PC-9 (cell line): ENCODE results near the gene C1orf105. TPM values are rescaled to one million over a fixed set of nuclear protein-coding genes. Genes with fewer than 3 reads are reported as not detected.

ENCODE experiments used
- BruUV-seq: library from RNA; stranded (reverse); fragments of 400-500 nt; replicated peaks from 2 replicates; lab custom pipeline; 2021; lab: Mats Ljungman, UMichigan
- CTCF ChIA-PET: fragments of 300-600 bp; sonication (Branson Sonifier 250); formaldehyde crosslinking; loops from one replicate; lab custom pipeline; 2022; ENCODE audit warnings: antibody characterized with exemption; lab: Charles Lee
- POLR2A ChIA-PET: fragments of 300-600 bp; sonication (Branson Sonifier 250); formaldehyde crosslinking; loops from one replicate; lab custom pipeline; 2022; ENCODE audit warnings: antibody characterized with exemption; ENCODE audit not compliant: unreplicated experiment; lab: Charles Lee
- DNase-seq, 2 experiments: peaks; one replicate each; pipeline versions ENCODE4 v3.0.0 to v3.0.0-alpha.2; 2015 to 2022; ENCODE audit warnings: mixed read lengths in 1 of 2
- H2AFZ ChIP-seq: fragments of 200-600 bp; sonication (generic); 2 replicates; pipeline ENCODE4 v1.8.1; 2017; ENCODE audit warnings: antibody characterized with exemption
- H3F3A ChIP-seq: fragments of 200-600 bp; sonication (generic); 2 replicates; pipeline ENCODE4 v1.8.1; 2017; ENCODE audit warnings: antibody characterized with exemption, mild to moderate bottlenecking, low read depth; ENCODE audit not compliant: insufficient read depth
- H3K27ac ChIP-seq: fragments of 200-600 bp; sonication (generic); 2 replicates; pipeline ENCODE4 v1.6.1; 2016; ENCODE audit warnings: mixed run types
- H3K27me3 ChIP-seq: fragments of 200-600 bp; sonication (generic); 2 replicates; pipeline ENCODE4 v1.6.1; 2016; ENCODE audit warnings: low read depth, mixed run types; ENCODE audit not compliant: insufficient read depth
- H3K36me3 ChIP-seq: fragments of 200-600 bp; sonication (generic); 2 replicates; pipeline ENCODE4 v1.6.1; 2016; ENCODE audit warnings: low read depth, mixed run types
- H3K4me1 ChIP-seq: fragments of 200-600 bp; sonication (generic); replicated peaks from 2 replicates; pipeline ENCODE4 v1.6.1; 2016; ENCODE audit warnings: mixed run types; ENCODE audit not compliant: insufficient read depth
- H3K4me2 ChIP-seq: fragments of 200-600 bp; sonication (generic); 2 replicates; pipeline ENCODE4 v1.6.1; 2017; ENCODE audit warnings: mixed run types
- H3K4me3 ChIP-seq: fragments of 200-600 bp; sonication (generic); 2 replicates; pipeline ENCODE4 v1.6.1; 2016; ENCODE audit warnings: mixed run types
- H3K79me2 ChIP-seq: fragments of 200-600 bp; sonication (generic); 2 replicates; pipeline ENCODE4 v1.6.1; 2017; ENCODE audit warnings: low read depth, mixed run types
- H3K9me2 ChIP-seq: fragments of 200-600 bp; sonication (generic); 2 replicates; pipeline ENCODE4 v1.8.1; 2017; ENCODE audit warnings: mild to moderate bottlenecking; ENCODE audit not compliant: insufficient read depth
- H3K9me3 ChIP-seq: fragments of 200-600 bp; sonication (generic); 2 replicates; pipeline ENCODE4 v1.8.1; 2016; ENCODE audit warnings: low read depth; ENCODE audit not compliant: insufficient read depth
- H4K20me1 ChIP-seq: fragments of 200-600 bp; sonication (generic); 2 replicates; pipeline ENCODE4 v1.8.1; 2017; ENCODE audit not compliant: insufficient read depth
- EZH2 ChIP-seq: fragments of 200-600 bp; sonication (generic); IDR thresholded peaks from 2 replicates; pipeline ENCODE4 v1.8.0; 2017; ENCODE audit warnings: antibody characterized with exemption, low read depth
- intact Hi-C: fragments of 100-400 bp; cut with micrococcal nuclease; formaldehyde crosslinking; loops from one replicate; pipeline ENCODE4 v1.10.0; 2022; ENCODE audit not compliant: unreplicated experiment
- total RNA-seq: library from RNA; stranded (reverse); gene quantifications from 2 replicates; pipeline ENCODE4 v1.2.3, GENCODE V29; 2021
- TF ChIP-seq, protein P1 (sequence below): fragments of 200-600 bp; sonication (generic); conservative IDR thresholded peaks from 2 replicates; pipeline ENCODE4 v1.6.1; 2017; ENCODE audit warnings: mixed run types, antibody characterized with exemption, mild to moderate bottlenecking, moderate library complexity

Gene C1orf105
- total RNA-seq, 1 experiment from 2014 or later = not detected

DNA sequence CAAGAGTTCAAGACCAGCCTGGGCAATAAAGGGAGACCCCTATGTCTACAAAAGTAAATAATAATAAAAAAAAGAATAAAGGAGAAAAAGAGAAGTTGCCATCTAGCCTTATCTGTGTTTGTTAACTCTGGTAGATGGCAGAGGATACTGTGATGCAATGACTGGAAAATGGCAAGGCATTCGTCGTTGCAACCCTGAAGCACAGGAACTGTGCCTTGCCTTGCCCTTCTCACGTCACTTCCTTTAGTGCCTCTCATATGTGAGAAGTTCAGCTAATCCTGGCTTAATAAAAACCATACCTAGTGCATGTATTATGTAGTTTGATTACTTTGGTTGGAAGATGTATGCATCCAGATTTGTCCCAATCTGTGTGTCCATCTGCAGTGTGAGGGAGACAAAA lies 49.2 kb downstream of the C1orf105 start:
- Histone ChIP-seq H4K20me1 (no peaks in the 10 kb centered on the region), H3K4me3 (no peak overlapping the region), H3K9me3 (no peaks in the 10 kb centered on the region), H3K27ac (no peak overlapping the region), H3K27me3 (no peaks in the 10 kb centered on the region), H3K4me1 (peaks cover 16% of the 10 kb centered on the region), H3K4me2 (no peak overlapping the region), H3K36me3 (no peaks in the 10 kb centered on the region), H3K9me2 (no peaks in the 10 kb centered on the region), H2AFZ (no peak overlapping the region), H3F3A (no peaks in the 10 kb centered on the region), H3K79me2 (no peaks in the 10 kb centered on the region)
- intact Hi-C loops = no loop called here
- TF ChIP-seq EZH2 = no peak
- no peak for DNase-seq
- CTCF ChIA-PET = no interaction called here
- BruUV-seq = no TSS peak
- POLR2A ChIA-PET = no interaction called here

DNA sequence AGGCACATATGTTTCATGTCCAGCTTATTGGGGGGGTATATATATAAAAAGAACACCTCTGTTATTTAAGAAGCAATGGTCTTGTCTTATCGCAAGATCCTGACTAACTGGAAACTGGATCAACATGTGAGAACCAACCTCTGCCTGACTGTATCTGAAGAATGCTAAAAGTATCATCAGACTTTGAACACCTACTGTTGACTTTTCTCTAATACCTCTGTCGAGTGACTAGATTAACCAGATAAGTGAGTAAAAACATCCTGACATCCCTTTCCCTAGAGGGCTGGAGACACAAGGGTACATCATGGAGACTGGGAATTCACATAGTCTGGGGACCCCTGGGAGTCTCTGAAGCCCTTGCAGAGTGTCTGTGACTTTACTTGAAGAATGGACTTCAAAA lies 49.7 kb downstream of the C1orf105 start:
- Histone ChIP-seq H4K20me1 (no peaks in the 10 kb centered on the region), H3K36me3 (no peaks in the 10 kb centered on the region), H3K27me3 (no peaks in the 10 kb centered on the region), H3F3A (no peaks in the 10 kb centered on the region), H3K9me2 (no peaks in the 10 kb centered on the region), H3K4me2 (no peak overlapping the region), H3K9me3 (no peaks in the 10 kb centered on the region), H3K79me2 (no peaks in the 10 kb centered on the region), H2AFZ (no peak overlapping the region), H3K4me1 (peaks cover 20% of the 10 kb centered on the region), H3K4me3 (no peak overlapping the region), H3K27ac (no peak overlapping the region)
- no TSS peak for BruUV-seq
- ChIA-PET CTCF (no interaction called here), POLR2A (no interaction called here)
- intact Hi-C loops = no loop called here
- DNase-seq = peak in 1 of 2 experiments; percentile 45
- TF ChIP-seq, protein P1, sequence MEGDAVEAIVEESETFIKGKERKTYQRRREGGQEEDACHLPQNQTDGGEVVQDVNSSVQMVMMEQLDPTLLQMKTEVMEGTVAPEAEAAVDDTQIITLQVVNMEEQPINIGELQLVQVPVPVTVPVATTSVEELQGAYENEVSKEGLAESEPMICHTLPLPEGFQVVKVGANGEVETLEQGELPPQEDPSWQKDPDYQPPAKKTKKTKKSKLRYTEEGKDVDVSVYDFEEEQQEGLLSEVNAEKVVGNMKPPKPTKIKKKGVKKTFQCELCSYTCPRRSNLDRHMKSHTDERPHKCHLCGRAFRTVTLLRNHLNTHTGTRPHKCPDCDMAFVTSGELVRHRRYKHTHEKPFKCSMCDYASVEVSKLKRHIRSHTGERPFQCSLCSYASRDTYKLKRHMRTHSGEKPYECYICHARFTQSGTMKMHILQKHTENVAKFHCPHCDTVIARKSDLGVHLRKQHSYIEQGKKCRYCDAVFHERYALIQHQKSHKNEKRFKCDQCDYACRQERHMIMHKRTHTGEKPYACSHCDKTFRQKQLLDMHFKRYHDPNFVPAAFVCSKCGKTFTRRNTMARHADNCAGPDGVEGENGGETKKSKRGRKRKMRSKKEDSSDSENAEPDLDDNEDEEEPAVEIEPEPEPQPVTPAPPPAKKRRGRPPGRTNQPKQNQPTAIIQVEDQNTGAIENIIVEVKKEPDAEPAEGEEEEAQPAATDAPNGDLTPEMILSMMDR = no peak
- TF ChIP-seq EZH2 = no peak

DNA sequence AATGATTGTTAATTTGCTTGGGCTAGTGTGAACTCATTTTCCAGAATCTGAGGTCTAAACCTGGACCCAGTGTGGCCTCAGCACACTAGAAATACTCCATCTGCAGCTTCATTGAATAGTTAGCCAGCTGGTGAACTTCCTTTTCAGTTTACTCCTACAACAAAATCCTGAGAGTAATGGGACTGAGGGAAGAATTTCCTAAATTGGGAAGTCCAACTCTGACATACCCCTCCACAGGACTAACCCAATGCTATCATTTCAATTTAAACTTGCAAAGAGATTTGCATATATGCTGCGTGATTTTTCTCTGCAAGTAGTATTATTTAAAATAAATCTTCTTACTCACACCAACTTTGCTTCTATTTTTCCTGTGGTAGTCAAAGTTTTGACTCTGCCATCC lies 51.2 kb downstream of the C1orf105 start:
- BruUV-seq = no TSS peak
- H3K4me3 ChIP-seq = no peak overlapping the region
- POLR2A ChIA-PET = no interaction called here
- no peaks in the 10 kb centered on the region for H3K27me3 ChIP-seq
- no peaks in the 10 kb centered on the region for H3F3A ChIP-seq
- TF ChIP-seq, protein P1 = no peak
- no peak for TF ChIP-seq EZH2
- intact Hi-C loops = no loop called here
- no peaks in the 10 kb centered on the region for H3K36me3 ChIP-seq
- H3K4me1 ChIP-seq = peaks cover 35% of the 10 kb centered on the region
- H2AFZ ChIP-seq = no peak overlapping the region
- H3K79me2 ChIP-seq = no peaks in the 10 kb centered on the region
- H3K9me3 ChIP-seq = no peaks in the 10 kb centered on the region
- no peak overlapping the region for H3K4me2 ChIP-seq
- CTCF ChIA-PET = no interaction called here
- H3K9me2 ChIP-seq = 0 out of 2 replicates have a peak, but pooled peaks cover 5% of the 10 kb centered on the region
- no peak for DNase-seq
- no peak overlapping the region for H3K27ac ChIP-seq
- H4K20me1 ChIP-seq = no peaks in the 10 kb centered on the region

DNA sequence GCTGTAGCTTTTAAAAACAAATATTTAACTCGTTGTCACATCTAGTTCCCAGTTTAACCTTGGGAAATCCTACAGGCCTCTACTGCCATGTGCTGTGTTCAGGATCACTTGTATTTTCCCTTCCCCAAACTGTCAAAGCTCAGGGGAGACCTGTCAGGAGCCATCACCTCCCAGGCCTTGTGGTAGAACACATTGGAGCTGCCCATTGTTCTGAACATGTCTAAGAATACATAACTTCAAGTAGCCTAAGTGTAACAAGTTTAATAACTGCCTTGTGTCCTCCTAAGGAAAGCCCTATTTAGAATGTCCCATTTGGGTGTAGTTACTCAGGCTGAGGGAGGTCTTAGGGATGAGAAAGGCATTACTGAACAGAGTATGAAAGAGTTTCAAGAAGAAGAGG lies 52.0 kb downstream of the C1orf105 start:
- Histone ChIP-seq H3K4me3 (no peak overlapping the region), H3F3A (no peaks in the 10 kb centered on the region), H2AFZ (no peak overlapping the region), H3K9me2 (0 out of 2 replicates have a peak, but pooled peaks cover 5% of the 10 kb centered on the region), H3K27me3 (no peaks in the 10 kb centered on the region), H3K79me2 (no peaks in the 10 kb centered on the region), H3K9me3 (no peaks in the 10 kb centered on the region), H3K36me3 (no peaks in the 10 kb centered on the region), H4K20me1 (no peaks in the 10 kb centered on the region), H3K4me2 (no peak overlapping the region), H3K27ac (no peak overlapping the region), H3K4me1 (peaks cover 33% of the 10 kb centered on the region)
- TF ChIP-seq, protein P1 = no peak
- no peak for TF ChIP-seq EZH2
- no TSS peak for BruUV-seq
- intact Hi-C loops = no loop called here
- DNase-seq = no peak
- POLR2A ChIA-PET = no interaction called here
- CTCF ChIA-PET = no interaction called here
